Spleen (tissue), 3 donors: Measurements from ENCODE around the gene NPEPL1.

Experiments used
- POLR2A ChIP-seq, 3 donors: fragments of 450-650 bp; IDR thresholded peaks; one replicate each; pipeline ENCODE4 v1.5.1; 2017; ENCODE audit warnings: antibody characterized with exemption in 3 of 3, mild to moderate bottlenecking in 1 of 3
- POLR2AphosphoS5 ChIP-seq, 3 donors: sonication (generic); formaldehyde crosslinking; IDR thresholded peaks; one replicate each; pipeline ENCODE4 v1.5.1; 2017; ENCODE audit warnings: antibody characterized with exemption in 3 of 3

GRCh38 chr20:58661598-58662473 lies 30.8 kb upstream of the NPEPL1 start:
- no peak for TF ChIP-seq POLR2AphosphoS5 (IDR thresholded peaks at IDR 0.05)
- no peak for TF ChIP-seq POLR2A (IDR thresholded peaks at IDR 0.05)
